ENCODE measurements around the gene NRCAM.
"Not testable (repeated sequence)": the region's sequence is repeated elsewhere in the genome, so short reads cannot be mapped to it uniquely, and the experiment has no call there.

Gene NRCAM

GRCh38 chr7:108393097-108393496 lies 63.1 kb downstream of the NRCAM start:
- DNase-seq = not testable (repeated sequence)

- not testable (repeated sequence) for DNase-seq
These were observed 68.5 kb downstream of the NRCAM start for GRCh38 chr7:108387686-108388085.

GRCh38 chr7:108385834-108386422 lies 70.3 kb downstream of the NRCAM start:
- peak; percentile 97 for DNase-seq

GRCh38 chr7:108384716-108385483 lies 71.3 kb downstream of the NRCAM start:
- peak; percentile 61 for DNase-seq

- no peak for DNase-seq
These were observed 73.3 kb downstream of the NRCAM start for GRCh38 chr7:108382932-108383331.

- DNase-seq = peak; percentile 25
These were observed 75.7 kb downstream of the NRCAM start for GRCh38 chr7:108380517-108380916.

GRCh38 chr7:108376206-108376605 lies 80.0 kb downstream of the NRCAM start:
- peak; percentile 92 for DNase-seq

GRCh38 chr7:108375668-108376067 lies 80.6 kb downstream of the NRCAM start:
- no peak for DNase-seq

- no peak for DNase-seq
These were observed 81.3 kb downstream of the NRCAM start for GRCh38 chr7:108374899-108375298.

GRCh38 chr7:108372618-108373017 lies 83.6 kb downstream of the NRCAM start:
- DNase-seq = no peak

GRCh38 chr7:108370616-108371015 lies 85.6 kb downstream of the NRCAM start:
- DNase-seq = no peak

- peak; percentile 94 for DNase-seq
These were observed 87.8 kb downstream of the NRCAM start for GRCh38 chr7:108368466-108368865.

GRCh38 chr7:108367946-108368345 lies 88.3 kb downstream of the NRCAM start:
- DNase-seq = peak; percentile 81

GRCh38 chr7:108367314-108367713 lies 88.9 kb downstream of the NRCAM start:
- DNase-seq = peak; percentile 46

- DNase-seq = no peak
These were observed 92.6 kb downstream of the NRCAM start for GRCh38 chr7:108363659-108364058.

GRCh38 chr7:108360058-108360800 lies 96.0 kb downstream of the NRCAM start:
- no peak for DNase-seq

- peak; percentile 97 for DNase-seq
These were observed 97.7 kb downstream of the NRCAM start for GRCh38 chr7:108358553-108358952.

GRCh38 chr7:108351729-108352131 lies 104.5 kb downstream of the NRCAM start:
- peak; percentile 96 for DNase-seq

- no peak for DNase-seq
These were observed 107.3 kb downstream of the NRCAM start for GRCh38 chr7:108348913-108349312.

GRCh38 chr7:108347616-108348015 lies 108.6 kb downstream of the NRCAM start:
- DNase-seq = no peak

- peak; percentile 23 for DNase-seq
These were observed 110.4 kb downstream of the NRCAM start for GRCh38 chr7:108345710-108346336.

- no peak for DNase-seq
These were observed 115.3 kb downstream of the NRCAM start for GRCh38 chr7:108340856-108341411.

GRCh38 chr7:108340406-108340805 lies 115.8 kb downstream of the NRCAM start:
- DNase-seq = not testable (repeated sequence)
